Activated naive CD4-positive, alpha-beta T cell treated with anti-CD3 and anti-CD28 coated beads, Interleukin-2, amount 10 ng/mL, durations not matched to agents 7 days and 5 days (primary cell): ENCODE results near the gene ZNF75A.

Experiments
- CTCF ChIA-PET: fragments of 350-600 bp; sonication (Branson Sonifier 250); formaldehyde crosslinking; loops from one replicate; lab custom pipeline; 2021; ENCODE audit warnings: antibody characterized with exemption; lab: Charles Lee
- DNase-seq: peaks from one replicate; pipeline ENCODE4 v3.0.0-alpha.2; 2020
- H3K27ac Mint-ChIP-seq: one replicate; pipeline ENCODE4 v1.8.0; 2021; ENCODE audit warnings: mild to moderate bottlenecking, moderate library complexity, mixed read lengths
- H3K27me3 Mint-ChIP-seq: one replicate; pipeline ENCODE4 v1.8.0; 2021; ENCODE audit warnings: mild to moderate bottlenecking, mixed read lengths
- H3K36me3 Mint-ChIP-seq: one replicate; pipeline ENCODE4 v1.8.0; 2021; ENCODE audit warnings: mixed read lengths
- H3K4me1 Mint-ChIP-seq: one replicate; pipeline ENCODE4 v1.8.0; 2021; ENCODE audit warnings: mixed read lengths
- H3K4me3 Mint-ChIP-seq: one replicate; pipeline ENCODE4 v1.8.0; 2021; ENCODE audit warnings: mild to moderate bottlenecking, moderate library complexity, mixed read lengths
- H3K9me3 Mint-ChIP-seq: one replicate; pipeline ENCODE4 v1.8.0; 2021; ENCODE audit warnings: mixed read lengths

Gene ZNF75A

GRCh38 chr16:3276679-3277078 is 28.6 kb upstream of the ZNF75A start:
- CTCF ChIA-PET = interaction anchor here (1.5 kb wide), 1 partner anchor 10 kb away, joined by 3 read pairs; no protein-coding TSS in a partner anchor
- Mint-ChIP-seq H3K9me3 (peaks cover 28% of the 10 kb centered on the region), H3K36me3 (peaks cover 4% of the 10 kb centered on the region), H3K4me1 (no peaks in the 10 kb centered on the region), H3K27me3 (peaks cover 36% of the 10 kb centered on the region), H3K4me3 (no peak overlapping the region), H3K27ac (no peak overlapping the region)
- no peak for DNase-seq

GRCh38 chr16:3281222-3281820 is 24.0 kb upstream of the ZNF75A start:
- Mint-ChIP-seq H3K9me3 (peaks cover 22% of the 10 kb centered on the region), H3K4me3 (peak overlapping the region; percentile 43), H3K27ac (no peak overlapping the region), H3K4me1 (peaks cover 30% of the 10 kb centered on the region), H3K36me3 (peaks cover 28% of the 10 kb centered on the region), H3K27me3 (peaks cover 29% of the 10 kb centered on the region)
- DNase-seq = no peak
- CTCF ChIA-PET = interaction anchor here (1.9 kb wide), 1 partner anchor 14 kb away, joined by 6 read pairs; no protein-coding TSS in a partner anchor

GRCh38 chr16:3282103-3282729 is 23.1 kb upstream of the ZNF75A start:
- peak overlapping the region; percentile 100 for H3K27ac Mint-ChIP-seq
- peak overlapping the region; percentile 91 for H3K4me3 Mint-ChIP-seq
- peaks cover 37% of the 10 kb centered on the region for H3K36me3 Mint-ChIP-seq
- CTCF ChIA-PET = interaction anchor here (0.9 to 1.9 kb wide), 3 partner anchors 15 to 249 kb away, joined by 3 to 6 read pairs (median 4); no protein-coding TSS in a partner anchor
- no peak for DNase-seq
- H3K4me1 Mint-ChIP-seq = peaks cover 31% of the 10 kb centered on the region
- H3K27me3 Mint-ChIP-seq = peaks cover 20% of the 10 kb centered on the region
- peaks cover 26% of the 10 kb centered on the region for H3K9me3 Mint-ChIP-seq

- H3K4me3 Mint-ChIP-seq = peak within 1 kb of the TSS; percentile 91
- H3K27me3 Mint-ChIP-seq = peaks cover 15% of the 10 kb centered on the region
- H3K36me3 Mint-ChIP-seq = peaks cover 43% of the 10 kb centered on the region
- peaks cover 31% of the 10 kb centered on the region for H3K4me1 Mint-ChIP-seq
- H3K9me3 Mint-ChIP-seq = peaks cover 31% of the 10 kb centered on the region
- CTCF ChIA-PET = interaction anchor here (0.9 to 1.9 kb wide), 3 partner anchors 16 to 249 kb away, joined by 3 to 6 read pairs (median 4); no protein-coding TSS in a partner anchor
- peak within 1 kb of the TSS; percentile 100 for H3K27ac Mint-ChIP-seq
- peak; percentile 96 for DNase-seq
These were observed 22.4 kb upstream of the ZNF75A start, which contains the start of gene ZNF263 for GRCh38 chr16:3282730-3283542. Gene ZNF263 (plus strand): TSS chr16:3283491. CDS start chr16:3283819, 328 bp downstream.

- peaks cover 14% of the 10 kb centered on the region for H3K27me3 Mint-ChIP-seq
- CTCF ChIA-PET = interaction anchor here (1.0 kb wide), 1 partner anchor 250 kb away, joined by 4 read pairs; no protein-coding TSS in a partner anchor
- H3K4me1 Mint-ChIP-seq = peaks cover 31% of the 10 kb centered on the region
- H3K4me3 Mint-ChIP-seq = peak overlapping the region; percentile 91
- DNase-seq = no peak
- peaks cover 35% of the 10 kb centered on the region for H3K9me3 Mint-ChIP-seq
- peaks cover 51% of the 10 kb centered on the region for H3K36me3 Mint-ChIP-seq
- peak overlapping the region; percentile 100 for H3K27ac Mint-ChIP-seq
These were observed 21.5 kb upstream of the ZNF75A start for GRCh38 chr16:3283543-3284447.

- peak overlapping the region; percentile 87 for H3K27ac Mint-ChIP-seq
- peaks cover 64% of the 10 kb centered on the region for H3K36me3 Mint-ChIP-seq
- peaks cover 46% of the 10 kb centered on the region for H3K9me3 Mint-ChIP-seq
- H3K27me3 Mint-ChIP-seq = peaks cover 6% of the 10 kb centered on the region
- DNase-seq = no peak
- H3K4me3 Mint-ChIP-seq = peak overlapping the region; percentile 85
- peaks cover 31% of the 10 kb centered on the region for H3K4me1 Mint-ChIP-seq
- CTCF ChIA-PET = no interaction called here
These were observed 20.2 kb upstream of the ZNF75A start for GRCh38 chr16:3285131-3285530.

- H3K27ac Mint-ChIP-seq = no peak overlapping the region
- peaks cover 81% of the 10 kb centered on the region for H3K9me3 Mint-ChIP-seq
These were observed 15.2 kb upstream of the ZNF75A start for GRCh38 chr16:3289998-3290673.

GRCh38 chr16:3292604-3293003 is 12.7 kb upstream of the ZNF75A start:
- CTCF ChIA-PET = no interaction called here
- Mint-ChIP-seq H3K27me3 (no peaks in the 10 kb centered on the region), H3K9me3 (peaks cover 75% of the 10 kb centered on the region), H3K4me1 (no peaks in the 10 kb centered on the region), H3K27ac (no peak overlapping the region), H3K36me3 (peaks cover 80% of the 10 kb centered on the region), H3K4me3 (no peak overlapping the region)
- DNase-seq = no peak

More at GRCh38 chr16:3289998-3290673, 15.2 kb upstream of the ZNF75A start:
- peaks cover 11% of the 10 kb centered on the region for H3K4me1 Mint-ChIP-seq
- peaks cover 90% of the 10 kb centered on the region for H3K36me3 Mint-ChIP-seq
- no peaks in the 10 kb centered on the region for H3K27me3 Mint-ChIP-seq
- no peak overlapping the region for H3K4me3 Mint-ChIP-seq
- CTCF ChIA-PET = no interaction called here
- no peak for DNase-seq

GRCh38 chr16:3295209-3295608 is 10.1 kb upstream of the ZNF75A start:
- no peaks in the 10 kb centered on the region for H3K4me1 Mint-ChIP-seq
- peaks cover 74% of the 10 kb centered on the region for H3K36me3 Mint-ChIP-seq
- no peak overlapping the region for H3K4me3 Mint-ChIP-seq
- DNase-seq = no peak
- peaks cover 77% of the 10 kb centered on the region for H3K9me3 Mint-ChIP-seq
- H3K27me3 Mint-ChIP-seq = no peaks in the 10 kb centered on the region
- CTCF ChIA-PET = interaction anchor here (1.9 kb wide), 1 partner anchor 28 kb away, joined by 6 read pairs; no protein-coding TSS in a partner anchor
- no peak overlapping the region for H3K27ac Mint-ChIP-seq

- Mint-ChIP-seq H3K4me3 (no peak overlapping the region), H3K9me3 (peaks cover 76% of the 10 kb centered on the region), H3K4me1 (no peaks in the 10 kb centered on the region), H3K27ac (no peak overlapping the region), H3K27me3 (no peaks in the 10 kb centered on the region), H3K36me3 (peaks cover 74% of the 10 kb centered on the region)
- CTCF ChIA-PET = interaction anchor here (1.9 kb wide), 1 partner anchor 29 kb away, joined by 6 read pairs; no protein-coding TSS in a partner anchor
- no peak for DNase-seq
These were observed 9.5 kb upstream of the ZNF75A start for GRCh38 chr16:3295783-3296182.

GRCh38 chr16:3304370-3304769 is 927 bp upstream of the ZNF75A start:
- no peak for DNase-seq
- Mint-ChIP-seq H3K9me3 (peaks cover 58% of the 10 kb centered on the region), H3K4me1 (peaks cover 18% of the 10 kb centered on the region), H3K27ac (peak overlapping the region; percentile 91), H3K27me3 (peaks cover 4% of the 10 kb centered on the region), H3K36me3 (peaks cover 79% of the 10 kb centered on the region), H3K4me3 (peak overlapping the region; percentile 74)
- CTCF ChIA-PET = no interaction called here

- Mint-ChIP-seq H3K4me3 (peak overlapping the region; percentile 74), H3K27ac (peak overlapping the region; percentile 91), H3K27me3 (peaks cover 4% of the 10 kb centered on the region), H3K36me3 (peaks cover 77% of the 10 kb centered on the region), H3K4me1 (peaks cover 18% of the 10 kb centered on the region), H3K9me3 (peaks cover 50% of the 10 kb centered on the region)
- CTCF ChIA-PET = interaction anchor here (0.8 kb wide), 1 partner anchor 156 kb away, joined by 3 read pairs; no protein-coding TSS in a partner anchor
- DNase-seq = no peak
These were observed 781 bp downstream of the ZNF75A start for GRCh38 chr16:3306078-3306477.

GRCh38 chr16:3311496-3311895 is 6.2 kb downstream of the ZNF75A start:
- Mint-ChIP-seq H3K4me1 (peaks cover 3% of the 10 kb centered on the region), H3K4me3 (no peak overlapping the region), H3K27me3 (no peaks in the 10 kb centered on the region), H3K9me3 (peaks cover 70% of the 10 kb centered on the region), H3K36me3 (peaks cover 93% of the 10 kb centered on the region), H3K27ac (no peak overlapping the region)
- CTCF ChIA-PET = no interaction called here
- DNase-seq = no peak
